Measurements from ENCODE around the gene UGT1A5. TPM values are rescaled to one million over a fixed set of nuclear protein-coding genes. Genes with fewer than 3 reads are reported as not detected.

The UGT1A5 gene
- total RNA-seq, 4 donors from 2014 or later: not detected

- intact Hi-C loops (cut with DNase I; ENCODE audit: low total_unique reads): no loop called here
- Histone ChIP-seq H3K27me3 (no peaks in the 10 kb centered on the region), H3K4me1 (no peaks in the 10 kb centered on the region), H3K36me3 (no peaks in the 10 kb centered on the region), H3K27ac (no peak overlapping the region), H3K9me3 (no peaks in the 10 kb centered on the region), H3K4me3 (no peak overlapping the region)
- no peak for DNase-seq
- TF ChIP-seq CTCF (IDR thresholded peaks at IDR 0.05) (no peak), POLR2A (IDR thresholded peaks at IDR 0.05) (no peak)
Measured at GRCh38 chr2:233702238-233702637, 10.5 kb upstream of the UGT1A5 start.

GRCh38 chr2:233705911-233706506, 6.7 kb upstream of the UGT1A5 start:
- H3K4me1 ChIP-seq: no peaks in the 10 kb centered on the region
- H3K9me3 ChIP-seq: no peaks in the 10 kb centered on the region
- H3K27ac ChIP-seq: no peak overlapping the region
- H3K27me3 ChIP-seq: no peaks in the 10 kb centered on the region
- intact Hi-C loops (cut with DNase I; ENCODE audit: low total_unique reads): no loop called here
- TF ChIP-seq CTCF (IDR thresholded peaks at IDR 0.05) (no peak), POLR2A (IDR thresholded peaks at IDR 0.05) (no peak)
- no peaks in the 10 kb centered on the region for H3K36me3 ChIP-seq
- no peak overlapping the region for H3K4me3 ChIP-seq
- no peak for DNase-seq

- no peaks in the 10 kb centered on the region for H3K27me3 ChIP-seq
- intact Hi-C loops (cut with DNase I; ENCODE audit: low total_unique reads): no loop called here
- DNase-seq: no peak
- H3K9me3 ChIP-seq: no peaks in the 10 kb centered on the region
- H3K36me3 ChIP-seq: no peaks in the 10 kb centered on the region
- H3K4me3 ChIP-seq: no peak overlapping the region
- no peak overlapping the region for H3K27ac ChIP-seq
- H3K4me1 ChIP-seq: no peaks in the 10 kb centered on the region
- TF ChIP-seq CTCF (IDR thresholded peaks at IDR 0.05) (no peak), POLR2A (IDR thresholded peaks at IDR 0.05) (no peak)
Measured at GRCh38 chr2:233706720-233707119, 6.0 kb upstream of the UGT1A5 start.

GRCh38 chr2:233707940-233708644, 4.6 kb upstream of the UGT1A5 start:
- intact Hi-C loops (cut with DNase I; ENCODE audit: low total_unique reads): no loop called here
- DNase-seq: no peak
- no peak for TF ChIP-seq CTCF (IDR thresholded peaks at IDR 0.05)
- no peak for TF ChIP-seq POLR2A (IDR thresholded peaks at IDR 0.05)
- Histone ChIP-seq H3K9me3 (no peaks in the 10 kb centered on the region), H3K27me3 (no peaks in the 10 kb centered on the region), H3K4me1 (no peaks in the 10 kb centered on the region), H3K36me3 (no peaks in the 10 kb centered on the region), H3K4me3 (no peak overlapping the region), H3K27ac (no peak overlapping the region)

- intact Hi-C loops (cut with DNase I; ENCODE audit: low total_unique reads): no loop called here
- H3K9me3 ChIP-seq: no peaks in the 10 kb centered on the region
- no peak overlapping the region for H3K4me3 ChIP-seq
- DNase-seq: no peak
- H3K27me3 ChIP-seq: no peaks in the 10 kb centered on the region
- H3K27ac ChIP-seq: no peak overlapping the region
- no peak for TF ChIP-seq POLR2A (IDR thresholded peaks at IDR 0.05)
- no peak for TF ChIP-seq CTCF (IDR thresholded peaks at IDR 0.05)
- H3K4me1 ChIP-seq: no peaks in the 10 kb centered on the region
- no peaks in the 10 kb centered on the region for H3K36me3 ChIP-seq
Measured at GRCh38 chr2:233708942-233709341, 3.8 kb upstream of the UGT1A5 start.

All from uterus (tissue), 4 donors.